ENCODE measurements around the gene NHS.

NHS gene

DNA sequence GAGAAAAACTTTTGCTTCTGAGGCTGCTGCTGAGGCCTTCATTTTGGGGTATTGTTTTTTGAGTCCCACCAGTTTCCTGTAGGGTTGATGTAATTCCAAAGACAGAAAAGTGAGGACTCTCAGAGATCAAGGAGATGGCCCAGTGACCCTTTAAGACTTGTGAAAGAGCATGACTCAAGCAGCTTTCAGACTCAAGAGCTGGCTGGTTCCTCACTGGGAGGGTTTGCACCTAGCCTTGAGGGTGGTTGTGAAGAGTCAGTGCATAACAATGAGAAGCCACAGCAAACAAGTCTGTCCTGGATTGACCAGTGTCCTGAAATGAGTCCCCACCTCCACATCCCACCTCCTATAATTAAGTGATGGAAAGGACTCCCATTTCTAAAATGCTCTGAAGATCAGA lies 89.2 kb downstream of the NHS start:
- Histone ChIP-seq H3K27me3 (ENCODE audit: control insufficient read depth in 2 of 2, insufficient read depth in 2 of 2, low read length in 2 of 2) (peaks cover 0 to 3% of the 10 kb centered on the region in 2 donors), H3K36me3 (ENCODE audit: control insufficient read depth in 2 of 2, insufficient read depth in 2 of 2, low read length in 2 of 2) (no peaks in the 10 kb centered on the region), H3K27ac (ENCODE audit: low read depth in 2 of 2, low read length in 2 of 2) (no peak overlapping the region), H3K4me3 (ENCODE audit: low read length in 2 of 2) (no peak overlapping the region), H3K4me1 (ENCODE audit: control insufficient read depth in 2 of 2, insufficient read depth in 2 of 2, low read length in 2 of 2) (no peaks in the 10 kb centered on the region), H3K9ac (ENCODE audit: low read depth in 1 of 2, low read length in 2 of 2) (no peak overlapping the region), H3K9me3 (ENCODE audit: control insufficient read depth in 2 of 2, low read length in 2 of 2) (no peaks in the 10 kb centered on the region)

DNA sequence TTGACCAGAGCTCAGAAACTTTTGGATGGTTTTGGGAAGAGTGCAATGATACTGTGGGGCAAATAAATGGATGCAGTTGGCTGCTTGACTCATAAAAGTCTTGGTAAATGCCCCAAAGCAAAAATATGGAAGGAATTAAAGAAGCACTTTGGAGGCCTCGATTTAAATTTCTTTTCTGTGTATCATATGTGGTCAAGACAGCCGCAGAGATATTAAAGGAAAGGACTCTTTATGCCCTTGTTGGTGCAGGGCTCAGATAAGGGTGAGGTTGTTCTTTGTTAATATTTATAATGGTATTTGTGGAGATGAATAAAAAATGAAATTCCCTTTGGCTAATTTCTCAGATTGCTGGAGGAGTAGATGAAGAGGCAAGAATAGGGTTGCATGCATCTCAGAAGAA lies 90.2 kb downstream of the NHS start:
- Histone ChIP-seq H3K9ac (ENCODE audit: low read depth in 1 of 2, low read length in 2 of 2) (no peak overlapping the region), H3K9me3 (ENCODE audit: control insufficient read depth in 2 of 2, low read length in 2 of 2) (no peaks in the 10 kb centered on the region), H3K4me3 (ENCODE audit: low read length in 2 of 2) (no peak overlapping the region)

DNA sequence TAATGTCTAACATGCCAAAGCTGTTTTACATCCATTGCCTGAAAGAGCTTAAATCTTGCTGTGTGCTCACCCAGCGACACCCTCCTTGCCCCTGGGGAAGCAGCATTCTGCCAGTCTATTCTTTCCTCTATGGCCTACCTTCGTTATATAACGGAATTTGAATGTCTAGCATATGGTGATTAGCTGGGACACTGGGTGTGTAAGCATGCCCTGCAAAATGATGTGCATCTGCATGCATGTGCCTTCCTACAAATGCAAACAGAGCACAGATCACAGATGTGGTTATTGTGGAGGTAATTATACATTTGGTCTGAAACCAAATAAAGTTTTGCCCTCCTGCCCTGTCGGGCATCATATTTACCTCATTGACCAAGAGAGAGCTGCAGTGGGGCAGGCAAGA lies 90.8 kb downstream of the NHS start:
- no peak overlapping the region for H3K27ac ChIP-seq (ENCODE audit: low read depth in 2 of 2, low read length in 2 of 2)

More for the DNA sequence above, 90.2 kb downstream of the NHS start:
- Histone ChIP-seq H3K27ac (ENCODE audit: low read depth in 2 of 2, low read length in 2 of 2) (no peak overlapping the region), H3K4me1 (ENCODE audit: control insufficient read depth in 2 of 2, insufficient read depth in 2 of 2, low read length in 2 of 2) (no peaks in the 10 kb centered on the region), H3K36me3 (ENCODE audit: control insufficient read depth in 2 of 2, insufficient read depth in 2 of 2, low read length in 2 of 2) (no peaks in the 10 kb centered on the region), H3K27me3 (ENCODE audit: control insufficient read depth in 2 of 2, insufficient read depth in 2 of 2, low read length in 2 of 2) (peaks cover 0 to 3% of the 10 kb centered on the region in 2 donors)

DNA sequence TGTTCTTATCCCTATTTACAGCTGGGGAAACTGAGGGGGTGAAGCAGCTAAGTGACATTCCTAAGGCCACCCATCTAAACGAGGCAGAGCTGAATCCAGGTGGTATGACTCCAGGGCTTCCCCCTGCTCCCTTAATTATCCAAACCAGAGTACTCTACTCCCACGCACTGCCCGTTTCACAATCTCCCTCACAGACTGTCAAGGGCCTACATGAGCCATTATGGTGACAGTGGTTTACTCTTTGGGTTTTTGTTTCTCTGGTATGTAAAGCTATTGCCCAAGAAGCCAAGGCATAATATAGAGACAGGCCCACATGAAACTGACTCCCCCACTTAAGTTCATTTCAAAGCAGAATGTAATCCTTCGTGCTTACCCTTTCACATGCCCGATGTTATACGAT lies 95.1 kb downstream of the NHS start:
- H3K27ac ChIP-seq (ENCODE audit: low read depth in 2 of 2, low read length in 2 of 2) = no peak overlapping the region
- H3K36me3 ChIP-seq (ENCODE audit: control insufficient read depth in 2 of 2, insufficient read depth in 2 of 2, low read length in 2 of 2) = no peaks in the 10 kb centered on the region
- no peak overlapping the region for H3K9ac ChIP-seq (ENCODE audit: low read depth in 1 of 2, low read length in 2 of 2)
- no peaks in the 10 kb centered on the region for H3K27me3 ChIP-seq (ENCODE audit: control insufficient read depth in 2 of 2, insufficient read depth in 2 of 2, low read length in 2 of 2)
- H3K4me1 ChIP-seq (ENCODE audit: control insufficient read depth in 2 of 2, insufficient read depth in 2 of 2, low read length in 2 of 2) = no peaks in the 10 kb centered on the region
- H3K9me3 ChIP-seq (ENCODE audit: control insufficient read depth in 2 of 2, low read length in 2 of 2) = no peaks in the 10 kb centered on the region
- no peak overlapping the region for H3K4me3 ChIP-seq (ENCODE audit: low read length in 2 of 2)

More for the DNA sequence above, 90.8 kb downstream of the NHS start:
- Histone ChIP-seq H3K4me3 (ENCODE audit: low read length in 2 of 2) (no peak overlapping the region), H3K36me3 (ENCODE audit: control insufficient read depth in 2 of 2, insufficient read depth in 2 of 2, low read length in 2 of 2) (no peaks in the 10 kb centered on the region), H3K27me3 (ENCODE audit: control insufficient read depth in 2 of 2, insufficient read depth in 2 of 2, low read length in 2 of 2) (peaks cover 0 to 3% of the 10 kb centered on the region in 2 donors), H3K9ac (ENCODE audit: low read depth in 1 of 2, low read length in 2 of 2) (no peak overlapping the region), H3K4me1 (ENCODE audit: control insufficient read depth in 2 of 2, insufficient read depth in 2 of 2, low read length in 2 of 2) (no peaks in the 10 kb centered on the region), H3K9me3 (ENCODE audit: control insufficient read depth in 2 of 2, low read length in 2 of 2) (no peaks in the 10 kb centered on the region)

DNA sequence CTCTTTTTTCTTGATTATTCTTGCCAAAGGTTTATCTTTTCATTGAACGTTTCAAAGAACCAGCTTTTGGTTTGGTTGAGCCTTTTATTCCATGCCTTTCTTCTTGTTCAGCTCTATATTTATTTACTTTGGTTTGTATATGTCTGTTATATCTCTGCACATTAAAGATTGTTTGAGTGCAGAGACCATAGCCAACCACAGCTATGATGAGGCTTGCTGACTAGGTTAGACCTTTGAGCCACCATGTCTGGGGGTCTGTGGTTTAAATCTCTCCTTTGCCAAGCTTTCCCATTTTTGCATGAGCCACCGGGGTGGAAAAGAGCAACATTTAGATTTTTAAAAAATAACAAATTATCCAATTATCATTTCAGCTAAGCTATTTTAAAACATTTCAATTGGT lies 96.1 kb downstream of the NHS start:
- H3K36me3 ChIP-seq (ENCODE audit: control insufficient read depth in 2 of 2, insufficient read depth in 2 of 2, low read length in 2 of 2) = no peaks in the 10 kb centered on the region
- no peak overlapping the region for H3K27ac ChIP-seq (ENCODE audit: low read depth in 2 of 2, low read length in 2 of 2)
- no peak overlapping the region for H3K4me3 ChIP-seq (ENCODE audit: low read length in 2 of 2)
- H3K4me1 ChIP-seq (ENCODE audit: control insufficient read depth in 2 of 2, insufficient read depth in 2 of 2, low read length in 2 of 2) = no peaks in the 10 kb centered on the region
- H3K27me3 ChIP-seq (ENCODE audit: control insufficient read depth in 2 of 2, insufficient read depth in 2 of 2, low read length in 2 of 2) = no peaks in the 10 kb centered on the region
- no peaks in the 10 kb centered on the region for H3K9me3 ChIP-seq (ENCODE audit: control insufficient read depth in 2 of 2, low read length in 2 of 2)
- H3K9ac ChIP-seq (ENCODE audit: low read depth in 1 of 2, low read length in 2 of 2) = no peak overlapping the region

DNA sequence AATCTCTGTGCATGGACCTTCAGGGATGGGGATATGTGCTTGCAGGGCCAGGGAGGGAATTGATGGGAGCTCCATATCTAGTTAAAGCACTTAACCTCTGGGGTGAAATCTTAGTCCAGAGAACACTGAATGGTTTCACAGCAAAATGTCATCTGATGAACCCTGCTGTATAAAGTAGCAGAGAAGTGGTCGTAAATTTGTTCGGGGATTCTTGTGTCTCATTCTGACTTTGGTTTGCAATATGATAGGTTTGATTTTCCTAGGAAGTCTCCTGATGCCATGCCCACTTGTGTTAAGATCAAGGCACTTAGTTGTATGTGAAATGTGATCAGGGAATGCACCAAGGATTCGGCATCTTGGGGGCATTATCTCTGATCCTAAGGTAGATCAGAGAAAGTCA lies 96.9 kb downstream of the NHS start:
- H3K4me3 ChIP-seq (ENCODE audit: low read length in 2 of 2) = no peak overlapping the region

DNA sequence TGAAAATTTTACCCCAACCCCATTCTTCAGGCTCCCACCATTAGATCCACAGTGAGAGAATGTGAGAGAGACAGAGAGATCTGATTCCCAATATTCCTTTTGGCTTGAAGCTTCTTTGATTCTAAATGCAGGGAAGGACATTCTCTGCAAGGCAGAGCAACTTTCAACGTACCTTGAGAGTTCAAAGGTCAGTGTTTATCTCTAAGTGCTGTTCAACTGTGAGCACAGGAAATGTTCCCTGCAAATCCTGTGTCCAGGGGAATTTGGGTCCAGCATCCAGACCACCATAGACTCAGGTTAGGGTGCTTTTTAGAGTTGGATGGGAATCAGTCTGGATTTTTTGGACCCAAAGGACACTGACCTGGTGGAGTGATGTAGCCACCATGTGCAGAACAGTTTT lies 97.4 kb downstream of the NHS start:
- no peak overlapping the region for H3K27ac ChIP-seq (ENCODE audit: low read depth in 2 of 2, low read length in 2 of 2)
- H3K27me3 ChIP-seq (ENCODE audit: control insufficient read depth in 2 of 2, insufficient read depth in 2 of 2, low read length in 2 of 2) = no peaks in the 10 kb centered on the region
- no peaks in the 10 kb centered on the region for H3K9me3 ChIP-seq (ENCODE audit: control insufficient read depth in 2 of 2, low read length in 2 of 2)
- H3K4me3 ChIP-seq (ENCODE audit: low read length in 2 of 2) = no peak overlapping the region
- H3K9ac ChIP-seq (ENCODE audit: low read depth in 1 of 2, low read length in 2 of 2) = no peak overlapping the region
- no peaks in the 10 kb centered on the region for H3K4me1 ChIP-seq (ENCODE audit: control insufficient read depth in 2 of 2, insufficient read depth in 2 of 2, low read length in 2 of 2)
- H3K36me3 ChIP-seq (ENCODE audit: control insufficient read depth in 2 of 2, insufficient read depth in 2 of 2, low read length in 2 of 2) = no peaks in the 10 kb centered on the region

More for the DNA sequence above, 96.9 kb downstream of the NHS start:
- Histone ChIP-seq H3K9ac (ENCODE audit: low read depth in 1 of 2, low read length in 2 of 2) (no peak overlapping the region), H3K4me1 (ENCODE audit: control insufficient read depth in 2 of 2, insufficient read depth in 2 of 2, low read length in 2 of 2) (no peaks in the 10 kb centered on the region), H3K36me3 (ENCODE audit: control insufficient read depth in 2 of 2, insufficient read depth in 2 of 2, low read length in 2 of 2) (no peaks in the 10 kb centered on the region), H3K27ac (ENCODE audit: low read depth in 2 of 2, low read length in 2 of 2) (no peak overlapping the region), H3K27me3 (ENCODE audit: control insufficient read depth in 2 of 2, insufficient read depth in 2 of 2, low read length in 2 of 2) (no peaks in the 10 kb centered on the region), H3K9me3 (ENCODE audit: control insufficient read depth in 2 of 2, low read length in 2 of 2) (no peaks in the 10 kb centered on the region)

DNA sequence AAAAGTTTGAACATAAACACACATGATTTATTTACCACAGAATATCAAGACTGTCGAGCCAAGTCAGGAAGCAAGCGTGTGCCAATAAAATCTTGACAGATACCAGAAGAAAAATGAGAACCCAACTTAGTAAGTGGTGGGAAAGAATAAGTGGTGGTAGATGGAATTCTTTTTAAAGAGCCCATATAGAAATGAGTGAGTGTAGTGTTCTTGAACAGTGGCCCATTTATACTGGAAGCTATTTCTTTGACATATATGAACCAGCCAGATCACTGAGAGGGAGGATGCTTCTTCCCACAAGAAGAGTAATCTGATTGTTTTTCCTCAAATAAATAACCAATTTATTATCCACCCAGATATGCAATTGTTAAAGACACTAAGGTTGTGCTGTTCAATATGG lies 98.0 kb downstream of the NHS start:
- Histone ChIP-seq H3K4me3 (ENCODE audit: low read length in 2 of 2) (no peak overlapping the region), H3K27me3 (ENCODE audit: control insufficient read depth in 2 of 2, insufficient read depth in 2 of 2, low read length in 2 of 2) (no peaks in the 10 kb centered on the region), H3K36me3 (ENCODE audit: control insufficient read depth in 2 of 2, insufficient read depth in 2 of 2, low read length in 2 of 2) (no peaks in the 10 kb centered on the region), H3K9me3 (ENCODE audit: control insufficient read depth in 2 of 2, low read length in 2 of 2) (no peaks in the 10 kb centered on the region), H3K4me1 (ENCODE audit: control insufficient read depth in 2 of 2, insufficient read depth in 2 of 2, low read length in 2 of 2) (no peaks in the 10 kb centered on the region), H3K27ac (ENCODE audit: low read depth in 2 of 2, low read length in 2 of 2) (no peak overlapping the region), H3K9ac (ENCODE audit: low read depth in 1 of 2, low read length in 2 of 2) (no peak overlapping the region)

DNA sequence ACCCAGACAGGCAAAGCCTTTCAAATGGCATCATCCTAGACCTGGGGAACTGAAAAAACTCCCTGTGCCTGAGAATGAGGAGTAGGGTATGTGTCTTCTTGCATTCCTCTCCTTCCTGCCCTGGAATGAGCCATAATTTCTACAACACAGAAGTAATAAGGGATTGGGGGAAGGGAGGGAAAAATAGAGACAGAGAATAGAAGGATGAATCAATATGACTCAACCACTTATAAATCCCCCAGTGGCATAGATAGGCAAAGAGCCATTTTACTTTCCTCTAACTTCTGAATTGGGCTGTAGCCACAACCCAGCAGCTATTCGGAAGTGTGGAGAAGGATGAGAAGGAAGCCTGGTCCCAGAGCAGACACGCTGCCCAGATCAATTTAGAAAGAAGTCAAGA lies 99.9 kb downstream of the NHS start:
- Histone ChIP-seq H3K4me1 (ENCODE audit: control insufficient read depth in 2 of 2, insufficient read depth in 2 of 2, low read length in 2 of 2) (no peaks in the 10 kb centered on the region), H3K9me3 (ENCODE audit: control insufficient read depth in 2 of 2, low read length in 2 of 2) (no peaks in the 10 kb centered on the region), H3K36me3 (ENCODE audit: control insufficient read depth in 2 of 2, insufficient read depth in 2 of 2, low read length in 2 of 2) (no peaks in the 10 kb centered on the region), H3K9ac (ENCODE audit: low read depth in 1 of 2, low read length in 2 of 2) (no peak overlapping the region), H3K27me3 (ENCODE audit: control insufficient read depth in 2 of 2, insufficient read depth in 2 of 2, low read length in 2 of 2) (no peaks in the 10 kb centered on the region), H3K27ac (ENCODE audit: low read depth in 2 of 2, low read length in 2 of 2) (no peak overlapping the region), H3K4me3 (ENCODE audit: low read length in 2 of 2) (no peak overlapping the region)

DNA sequence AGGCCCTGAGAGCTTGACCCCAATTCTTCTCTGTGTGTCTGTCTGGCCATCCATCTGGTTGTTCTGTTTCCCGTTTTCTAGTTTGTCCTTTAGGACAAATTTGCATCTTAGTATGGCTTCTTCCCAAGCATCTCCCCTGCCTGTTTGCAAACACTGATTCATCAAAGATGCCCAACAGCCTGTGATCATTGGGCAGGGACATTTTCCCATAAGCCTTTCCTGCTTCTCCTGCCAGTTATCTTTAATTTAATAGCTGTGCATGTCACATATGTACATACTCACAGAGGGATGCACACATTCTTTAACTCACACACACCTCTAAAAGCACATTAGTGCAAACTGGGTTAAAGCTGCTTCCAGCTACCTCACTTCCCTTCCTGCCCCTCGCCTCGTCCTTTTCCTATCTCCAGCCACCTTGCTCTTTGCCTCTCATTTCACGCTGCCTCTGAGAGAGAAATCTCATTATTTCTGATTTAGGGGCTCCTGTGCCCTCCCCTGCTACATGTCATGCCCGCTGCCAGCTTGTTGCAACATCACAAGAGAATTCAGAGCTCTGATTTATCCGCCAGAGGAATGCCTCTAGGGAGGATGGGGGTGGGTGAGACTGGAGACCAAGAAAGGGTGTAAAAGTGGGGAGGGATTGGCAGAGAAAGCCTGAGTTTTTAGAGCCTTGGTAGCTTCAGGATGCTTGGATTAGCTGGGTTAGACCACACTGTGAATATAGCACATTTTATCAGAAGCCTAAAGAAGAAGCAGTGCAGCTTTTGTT lies 100.6 kb downstream of the NHS start:
- no peaks in the 10 kb centered on the region for H3K27me3 ChIP-seq (ENCODE audit: control insufficient read depth in 2 of 2, insufficient read depth in 2 of 2, low read length in 2 of 2)
- no peaks in the 10 kb centered on the region for H3K36me3 ChIP-seq (ENCODE audit: control insufficient read depth in 2 of 2, insufficient read depth in 2 of 2, low read length in 2 of 2)
- H3K4me3 ChIP-seq (ENCODE audit: low read length in 2 of 2) = no peak overlapping the region
- H3K4me1 ChIP-seq (ENCODE audit: control insufficient read depth in 2 of 2, insufficient read depth in 2 of 2, low read length in 2 of 2) = no peaks in the 10 kb centered on the region
- H3K27ac ChIP-seq (ENCODE audit: low read depth in 2 of 2, low read length in 2 of 2) = no peak overlapping the region
- no peak overlapping the region for H3K9ac ChIP-seq (ENCODE audit: low read depth in 1 of 2, low read length in 2 of 2)
- H3K9me3 ChIP-seq (ENCODE audit: control insufficient read depth in 2 of 2, low read length in 2 of 2) = no peaks in the 10 kb centered on the region
